Cardiac atrium fibroblast (primary cell): ENCODE results near the gene ASPDH. TPM values are rescaled to one million over a fixed set of nuclear protein-coding genes. Genes with fewer than 3 reads are reported as not detected.

ENCODE experiments used
- total RNA-seq: library from RNA; depleted of rRNA; stranded (reverse); fragments of >200 nt; gene quantifications from 2 replicates; pipeline ENCODE4 v1.2.3, GENCODE V29; 2015

Gene ASPDH
- total RNA-seq: not detected in 2 replicates

GRCh38 chr19:50513746-50514345, at the start of gene ASPDH:
Gene ASPDH (minus strand): TSS chr19:50513913. CDS start chr19:50513823, 90 bp downstream.

GRCh38 chr19:50511069-50511822, 2.5 kb downstream of the ASPDH start, which contains the start of gene JOSD2:
Gene JOSD2 (minus strand): TSS chr19:50511191. CDS start chr19:50510431, 760 bp downstream.

GRCh38 chr19:50476224-50476906, 37.3 kb downstream of the ASPDH start, which contains the start of the genes EMC10 and GARIN5A:
Gene EMC10 (plus strand): TSS chr19:50476507. CDS start chr19:50476545, 38 bp downstream.
Gene GARIN5A (minus strand): TSS chr19:50476848. CDS start chr19:50476388, 460 bp downstream.

Other genes with a start within 250 kb of the ASPDH start
- gene KCNC3, start 184.5 kb downstream of the ASPDH start, total RNA-seq: 0.16 and 0.90 TPM in 2 replicates
- gene NAPSA, start 148.3 kb downstream of the ASPDH start, total RNA-seq: 0.16 TPM in 1 of 2 replicates, not detected in the other
- gene NR1H2, start 137.5 kb downstream of the ASPDH start, total RNA-seq: 88.1 and 95.9 TPM in 2 replicates
- gene POLD1, start 129.6 kb downstream of the ASPDH start, total RNA-seq: 15.9 and 18.2 TPM in 2 replicates
- not detected in 2 replicates for gene SPIB, start 95.0 kb downstream of the ASPDH start, total RNA-seq
- not detected in 2 replicates for gene MYBPC2, start 81.0 kb downstream of the ASPDH start, total RNA-seq
- gene EMC10, start 37.4 kb downstream of the ASPDH start, total RNA-seq: 110 and 144 TPM in 2 replicates
- gene GARIN5A, start 37.1 kb downstream of the ASPDH start, total RNA-seq: not detected in 2 replicates
- 46.0 and 67.9 TPM in 2 replicates for gene JOSD2, start 2.7 kb downstream of the ASPDH start, total RNA-seq
- under 0.01 and 0.18 TPM in 2 replicates for gene LRRC4B, start 54.5 kb upstream of the ASPDH start, total RNA-seq
- 0.16 TPM in 1 of 2 replicates, not detected in the other for gene SYT3, start 126.0 kb upstream of the ASPDH start, total RNA-seq
- not detected in 2 replicates for gene C19orf81, start 135.5 kb upstream of the ASPDH start, total RNA-seq
- 1.1 and 2.8 TPM in 2 replicates for gene SHANK1, start 205.9 kb upstream of the ASPDH start, total RNA-seq
- 169 and 211 TPM in 2 replicates for gene CLEC11A, start 209.5 kb upstream of the ASPDH start, total RNA-seq